Hypothalamus (tissue), 51 donors: Measurements from ENCODE around the gene SMC3.
A peak's percentile ranks its signal among the peaks of the same experiment; 100 is the strongest.

ENCODE experiments used
- DNase-seq, 51 donors: peaks; one replicate each; lab custom pipeline; 2025; lab: John Stamatoyannopoulos, UW

The SMC3 gene

GRCh38 chr10:110643035-110643652 lies 75.6 kb downstream of the SMC3 start:
- no peak for DNase-seq

GRCh38 chr10:110643653-110644597 lies 76.4 kb downstream of the SMC3 start, which contains the start of gene RBM20:
Gene RBM20 (plus strand): TSS chr10:110644336. CDS start chr10:110644455, 119 bp downstream.
- peak in 3 of 51 donors; percentile 7 to 8 (median 7) for DNase-seq

DNA sequence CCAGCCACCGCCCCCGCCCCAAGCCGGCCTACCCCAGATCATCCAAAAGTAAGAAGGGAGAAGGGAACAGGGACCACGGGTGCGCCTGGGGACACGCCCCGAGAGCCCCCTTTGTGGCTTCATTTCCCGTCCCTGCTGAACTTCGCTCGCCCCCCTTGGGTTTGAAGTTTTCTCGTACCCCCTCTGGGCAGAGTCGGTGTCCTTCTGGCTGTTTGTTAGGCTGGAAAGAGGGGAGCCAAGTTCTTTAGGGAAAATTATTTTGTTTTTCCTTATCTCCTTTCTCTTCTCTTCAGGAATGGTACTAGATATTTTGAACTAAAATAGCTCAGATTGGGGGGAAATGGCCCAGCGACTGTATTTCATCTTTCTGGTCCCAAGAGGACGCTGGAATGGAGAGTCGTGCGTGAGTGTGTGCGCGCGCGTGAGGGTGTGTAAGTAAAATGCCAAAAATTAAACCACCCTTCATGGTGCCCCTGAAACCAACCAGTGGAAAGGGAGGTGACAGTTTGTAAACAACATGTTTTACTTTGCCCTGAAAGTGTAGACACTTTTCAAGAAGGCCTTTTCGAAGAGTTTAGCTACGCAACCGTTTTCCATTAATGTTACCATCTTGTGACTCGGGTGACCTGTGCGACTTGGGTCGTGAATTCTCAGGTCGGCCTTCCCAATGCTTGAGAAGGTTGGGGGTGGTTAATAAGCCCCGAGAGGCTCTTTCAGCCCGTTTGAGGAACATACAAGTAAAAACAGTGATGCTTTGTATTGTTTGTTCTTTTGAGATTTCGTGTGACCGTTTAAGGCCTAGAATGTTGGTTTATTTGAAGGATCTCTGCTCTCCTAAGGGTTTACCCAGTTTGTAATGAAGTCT lies 77.3 kb downstream of the SMC3 start:
- no peak for DNase-seq

GRCh38 chr10:110646417-110647135 lies 79.1 kb downstream of the SMC3 start:
- DNase-seq: no peak

- no peak for DNase-seq
These were observed 79.6 kb downstream of the SMC3 start for GRCh38 chr10:110647136-110647430.

DNA sequence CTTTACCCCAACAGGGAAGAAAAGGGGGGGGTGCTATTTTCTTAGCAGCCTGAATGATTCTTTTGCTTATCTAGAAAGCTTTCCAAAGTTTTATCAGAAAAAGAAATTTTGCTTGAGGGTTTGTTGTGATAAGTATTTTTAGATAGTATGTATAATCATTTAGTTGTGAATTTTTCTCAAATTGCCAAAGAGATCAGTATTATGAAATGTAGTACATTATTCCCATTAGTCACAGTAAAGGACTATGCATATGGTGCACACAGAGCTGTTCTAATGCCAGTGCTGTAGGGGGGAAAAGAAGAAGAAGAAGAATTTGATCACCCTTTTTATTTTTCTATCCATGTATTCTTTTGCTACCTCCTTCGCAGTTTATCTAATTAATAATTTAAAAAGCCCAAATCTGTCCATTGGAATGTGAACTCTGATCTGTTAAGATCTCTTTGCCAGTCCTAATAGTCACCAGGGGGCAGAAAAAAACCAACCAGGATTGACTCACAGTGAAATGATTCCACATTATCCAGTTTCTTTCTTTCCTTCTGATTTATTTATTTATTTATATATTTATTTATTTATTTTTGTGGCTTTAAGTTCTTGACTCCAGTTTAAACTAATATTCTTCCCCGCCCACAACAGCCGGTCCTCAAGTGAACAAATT lies 81.3 kb downstream of the SMC3 start:
- DNase-seq: no peak

GRCh38 chr10:110649347-110650264 lies 82.1 kb downstream of the SMC3 start:
- DNase-seq: no peak

DNA sequence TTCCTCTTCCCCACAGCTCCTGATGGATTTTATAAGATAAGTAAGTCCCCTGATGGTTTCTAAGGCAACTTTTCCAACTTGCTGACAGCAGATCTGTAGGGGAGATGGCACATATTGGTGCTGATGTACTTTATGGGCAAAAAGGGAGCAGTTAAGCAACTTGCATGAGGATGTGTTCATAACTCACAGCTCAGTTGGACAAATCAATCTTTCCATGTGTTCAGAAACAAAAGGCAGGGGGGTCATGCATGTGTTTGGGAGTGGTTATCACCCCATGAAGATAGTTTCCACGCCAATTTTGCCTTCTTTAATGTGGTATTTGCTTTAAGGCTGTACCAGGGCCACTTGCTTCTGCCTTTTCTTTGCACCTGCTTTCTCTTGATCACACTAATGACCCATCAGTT lies 82.8 kb downstream of the SMC3 start:
- no peak for DNase-seq

DNA sequence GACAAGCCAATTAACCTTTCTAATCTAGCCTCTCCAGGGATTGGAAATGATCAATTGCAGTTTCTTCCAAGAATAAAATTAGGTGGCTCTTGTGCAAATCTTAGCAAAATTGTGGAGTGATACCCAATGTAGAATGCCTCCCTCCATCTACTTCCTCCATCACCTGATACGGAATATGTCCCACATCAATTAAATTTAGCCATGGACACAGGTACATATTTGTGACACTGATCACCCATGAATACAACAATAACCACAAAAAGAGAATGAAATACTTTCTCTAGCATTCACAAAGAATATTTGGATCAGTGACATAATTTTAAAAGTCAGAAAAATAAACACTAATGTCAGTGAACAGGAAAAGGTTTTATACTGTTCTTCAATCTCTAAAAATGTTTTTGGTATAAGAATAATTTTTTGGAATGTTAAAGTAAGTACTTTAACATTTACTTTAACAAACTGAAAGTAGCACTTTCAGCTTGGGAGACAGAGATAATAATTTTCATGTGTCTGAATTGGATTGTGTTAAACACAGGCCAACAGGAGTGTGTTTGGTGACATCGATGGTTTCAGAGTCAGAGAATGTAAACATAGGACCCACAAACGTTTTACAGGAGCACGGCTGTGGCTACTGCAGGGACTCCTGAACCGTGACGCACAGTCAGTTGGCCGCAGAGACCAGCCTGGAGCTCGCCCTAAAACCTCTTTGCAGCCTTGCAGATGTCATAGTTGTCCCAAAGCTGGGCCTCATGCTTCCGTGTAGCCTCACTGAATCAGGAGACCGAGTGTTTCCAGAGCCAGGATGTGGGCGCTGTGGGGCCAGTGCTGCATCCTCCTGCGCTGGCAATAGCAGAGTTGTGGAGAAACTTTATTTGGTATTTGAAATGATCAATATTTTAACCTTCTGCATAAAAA lies 83.8 kb downstream of the SMC3 start:
- DNase-seq: no peak

DNA sequence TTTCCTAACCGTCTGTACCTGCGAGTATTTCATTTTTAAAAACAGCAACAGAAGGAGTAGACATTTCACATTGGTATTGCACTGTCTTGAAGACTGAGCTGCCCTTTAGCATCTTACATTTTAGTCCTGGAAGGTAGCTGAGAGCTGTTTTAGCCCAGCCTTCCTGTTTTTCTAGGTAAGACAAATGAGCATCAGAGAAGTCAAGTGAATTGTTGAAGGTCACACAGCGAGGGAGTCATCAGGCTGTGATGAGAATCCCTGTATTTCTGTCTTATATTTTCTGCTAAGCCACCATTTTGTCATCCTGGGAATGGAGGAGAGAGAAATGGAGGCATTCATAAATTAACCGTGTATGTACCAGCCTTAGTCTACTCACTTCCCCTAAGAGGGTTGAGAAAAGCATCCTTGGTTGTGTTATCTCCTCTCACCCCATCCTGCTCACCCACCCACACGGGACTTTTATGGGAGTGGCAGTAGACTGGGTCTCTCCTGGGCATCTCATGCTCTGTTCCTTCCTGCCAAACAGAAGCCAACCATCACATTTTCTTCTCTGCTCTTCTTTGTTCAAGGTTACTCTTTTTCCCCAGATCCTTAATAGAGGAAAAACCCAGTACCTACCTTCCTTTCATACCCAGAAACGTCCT lies 85.1 kb downstream of the SMC3 start:
- DNase-seq: no peak
